ENCODE data around the gene UBASH3A. TPM values are rescaled to one million over a fixed set of nuclear protein-coding genes. Genes with fewer than 3 reads are reported as not detected.

UBASH3A gene
- total RNA-seq, 2 experiments from 2014 or later, result 59.7 to 60.8 TPM

- Mint-ChIP-seq H3K27ac (peak overlapping the region; percentile 95), H3K36me3 (ENCODE audit: low read depth) (peaks cover 80% of the 10 kb centered on the region), H3K4me1 (ENCODE audit: low read depth) (peaks cover 45% of the 10 kb centered on the region), H3K9me3 (no peaks in the 10 kb centered on the region), H3K4me3 (no peak overlapping the region), H3K27me3 (no peaks in the 10 kb centered on the region)
- ChIA-PET CTCF (no interaction called here), POLR2A (interaction anchor here (0.7 to 2.4 kb wide), 3 partner anchors 10 to 43 kb away, joined by 3 to 11 read pairs (median 4); partner anchors contain the start of gene UBASH3A)
- H3K9me3 ChIP-seq (ENCODE audit: control insufficient read depth in 1 of 2, insufficient read depth in 1 of 2, low read length in 2 of 2), result no peaks in the 10 kb centered on the region
- DNase-seq (no peak), ATAC-seq (ENCODE audit: poor library complexity) (no peak)
- H3K27me3 ChIP-seq (ENCODE audit: control insufficient read depth in 1 of 2, insufficient read depth in 2 of 2, low read length in 2 of 2), result no peaks in the 10 kb centered on the region
- peaks cover 22% of the 10 kb centered on the region for H3K4me1 ChIP-seq (ENCODE audit: insufficient read depth, low read length)
- peaks cover 60% of the 10 kb centered on the region for H3K36me3 ChIP-seq (ENCODE audit: insufficient read depth, low read length)
- H3K4me3 ChIP-seq (ENCODE audit: low read length), result no peak overlapping the region
- TF ChIP-seq CTCF (IDR thresholded peaks at IDR 0.05), result no peak
- H3K27ac ChIP-seq (ENCODE audit: low read depth in 1 of 2, low read length in 2 of 2), result no peak overlapping the region
- intact Hi-C loops (cut with DNase I, micrococcal nuclease), result no loop called here
Measured at GRCh38 chr21:42446531-42446930, 42.8 kb downstream of the UBASH3A start.

- no peak for ATAC-seq (ENCODE audit: poor library complexity)
- H3K4me1 Mint-ChIP-seq (ENCODE audit: low read depth), result peaks cover 41% of the 10 kb centered on the region
- H3K36me3 Mint-ChIP-seq (ENCODE audit: low read depth), result peaks cover 74% of the 10 kb centered on the region
- peaks cover 22% of the 10 kb centered on the region for H3K4me1 ChIP-seq (ENCODE audit: insufficient read depth, low read length)
- no peak overlapping the region for H3K27ac ChIP-seq (ENCODE audit: low read depth in 1 of 2, low read length in 2 of 2)
- no peaks in the 10 kb centered on the region for H3K9me3 Mint-ChIP-seq
- no peaks in the 10 kb centered on the region for H3K27me3 ChIP-seq (ENCODE audit: control insufficient read depth in 1 of 2, insufficient read depth in 2 of 2, low read length in 2 of 2)
- intact Hi-C loops (cut with DNase I, micrococcal nuclease), result no loop called here
- CTCF ChIA-PET, result interaction anchor here (0.9 kb wide), 1 partner anchor 110 kb away, joined by 3 read pairs; no protein-coding TSS in a partner anchor
- peak overlapping the region; percentile 95 for H3K27ac Mint-ChIP-seq
- peaks cover 53% of the 10 kb centered on the region for H3K36me3 ChIP-seq (ENCODE audit: insufficient read depth, low read length)
- no peak for TF ChIP-seq CTCF (IDR thresholded peaks at IDR 0.05)
- DNase-seq, result no peak
- no peaks in the 10 kb centered on the region for H3K27me3 Mint-ChIP-seq
- no peak overlapping the region for H3K4me3 ChIP-seq (ENCODE audit: low read length)
- POLR2A ChIA-PET, result interaction anchor here (0.5 kb wide), 1 partner anchor 26 kb away, joined by 3 read pairs; no protein-coding TSS in a partner anchor
- no peaks in the 10 kb centered on the region for H3K9me3 ChIP-seq (ENCODE audit: control insufficient read depth in 1 of 2, insufficient read depth in 1 of 2, low read length in 2 of 2)
- no peak overlapping the region for H3K4me3 Mint-ChIP-seq
Measured at GRCh38 chr21:42447182-42447581, 43.5 kb downstream of the UBASH3A start.

GRCh38 chr21:42447732-42448131 lies 44.0 kb downstream of the UBASH3A start:
- H3K27ac Mint-ChIP-seq, result peak overlapping the region; percentile 95
- no peak overlapping the region for H3K27ac ChIP-seq (ENCODE audit: low read depth in 1 of 2, low read length in 2 of 2)
- no peaks in the 10 kb centered on the region for H3K27me3 Mint-ChIP-seq
- H3K4me3 Mint-ChIP-seq, result no peak overlapping the region
- no peak for TF ChIP-seq CTCF (IDR thresholded peaks at IDR 0.05)
- H3K4me1 ChIP-seq (ENCODE audit: insufficient read depth, low read length), result peaks cover 22% of the 10 kb centered on the region
- ATAC-seq (ENCODE audit: poor library complexity) (no peak), DNase-seq (no peak)
- intact Hi-C loops (cut with DNase I, micrococcal nuclease), result loop anchor here (2.0 kb wide), 2 partner anchors 189 to 303 kb away; no protein-coding TSS in a partner anchor
- peaks cover 41% of the 10 kb centered on the region for H3K4me1 Mint-ChIP-seq (ENCODE audit: low read depth)
- ChIA-PET CTCF (interaction anchor here (0.9 kb wide), 1 partner anchor 110 kb away, joined by 3 read pairs; no protein-coding TSS in a partner anchor), POLR2A (no interaction called here)
- no peaks in the 10 kb centered on the region for H3K9me3 Mint-ChIP-seq
- peaks cover 48% of the 10 kb centered on the region for H3K36me3 ChIP-seq (ENCODE audit: insufficient read depth, low read length)
- H3K27me3 ChIP-seq (ENCODE audit: control insufficient read depth in 1 of 2, insufficient read depth in 2 of 2, low read length in 2 of 2), result no peaks in the 10 kb centered on the region
- H3K9me3 ChIP-seq (ENCODE audit: control insufficient read depth in 1 of 2, insufficient read depth in 1 of 2, low read length in 2 of 2), result no peaks in the 10 kb centered on the region
- H3K4me3 ChIP-seq (ENCODE audit: low read length), result no peak overlapping the region
- peaks cover 68% of the 10 kb centered on the region for H3K36me3 Mint-ChIP-seq (ENCODE audit: low read depth)

Measured in CD4-positive, alpha-beta T cell (primary cell).